Liver (tissue), 9 donors: ENCODE measurements around the gene GMDS. TPM values are rescaled to one million over a fixed set of nuclear protein-coding genes. Genes with fewer than 3 reads are reported as not detected.

Experiments used
- DNase-seq: peaks from one replicate; pipeline ENCODE4 v3.0.0-alpha.2; 2017; ENCODE audit warnings: low spot score
- H3K27ac ChIP-seq, 2 donors: one replicate each; pipeline ENCODE4 v1.7.0; 2013; ENCODE audit warnings: inconsistent platforms in 2 of 2, low read length in 2 of 2, control low read depth in 1 of 2, low read depth in 1 of 2, mild to moderate bottlenecking in 1 of 2
- H3K27me3 ChIP-seq, 4 donors: one replicate each; pipeline versions ENCODE4 v1.6.1 to v1.7.0; 2013; ENCODE audit warnings: low read length in 3 of 4, inconsistent platforms in 1 of 4, mild to moderate bottlenecking in 1 of 4, moderate library complexity in 1 of 4; ENCODE audit not compliant: control insufficient read depth in 4 of 4, insufficient read depth in 4 of 4
- H3K36me3 ChIP-seq, 4 donors: one replicate each; pipeline versions ENCODE4 v1.6.1 to v1.7.0; 2013; ENCODE audit warnings: low read length in 3 of 4, mild to moderate bottlenecking in 3 of 4, low read depth in 1 of 4, moderate library complexity in 1 of 4; ENCODE audit not compliant: control insufficient read depth in 4 of 4, insufficient read depth in 3 of 4
- H3K4me1 ChIP-seq, 4 donors: one replicate each; pipeline versions ENCODE4 v1.6.1 to v1.7.0; 2013; ENCODE audit warnings: low read length in 3 of 4, mild to moderate bottlenecking in 3 of 4, moderate library complexity in 1 of 4; ENCODE audit not compliant: control insufficient read depth in 4 of 4, insufficient read depth in 4 of 4
- H3K4me3 ChIP-seq, 3 donors: one replicate each; pipeline versions ENCODE4 v1.6.1 to v1.7.0; 2013; ENCODE audit warnings: low read length in 3 of 3, control low read depth in 1 of 3, low read depth in 1 of 3, mild to moderate bottlenecking in 1 of 3
- H3K9ac ChIP-seq, 2 donors: one replicate each; pipeline ENCODE4 v1.7.0; 2013; ENCODE audit warnings: low read length in 2 of 2, mild to moderate bottlenecking in 2 of 2, moderate library complexity in 2 of 2, control low read depth in 1 of 2, low read depth in 1 of 2
- H3K9me3 ChIP-seq, 4 donors: one replicate each; pipeline versions ENCODE4 v1.6.1 to v1.7.0; 2013; ENCODE audit warnings: low read length in 3 of 4; ENCODE audit not compliant: control insufficient read depth in 4 of 4
- CTCF ChIP-seq: fragments of 150-350 bp; IDR thresholded peaks from 2 replicates; pipeline ENCODE4 v1.5.1; 2017; ENCODE audit warnings: improper control_type of control experiment, low read depth, low read length; ENCODE audit not compliant: missing input control
- EGR1 ChIP-seq, 2 donors: IDR thresholded peaks; 2 replicates each; pipeline ENCODE4 v1.6.1; 2016 to 2018; ENCODE audit warnings: antibody characterized with exemption in 2 of 2, low read depth in 2 of 2
- RAD21 ChIP-seq, 2 donors: IDR thresholded peaks; 2 replicates each; pipeline ENCODE4 v1.6.1; 2016; ENCODE audit warnings: antibody characterized with exemption in 2 of 2, mild to moderate bottlenecking in 2 of 2
- REST ChIP-seq: IDR thresholded peaks from 2 replicates; pipeline ENCODE4 v1.6.1; 2016; ENCODE audit warnings: antibody characterized with exemption, mild to moderate bottlenecking
- RXRA ChIP-seq, 2 donors: IDR thresholded peaks; 2 replicates each; pipeline ENCODE4 v1.6.1; 2017 to 2018; ENCODE audit warnings: antibody characterized with exemption in 2 of 2, mild to moderate bottlenecking in 1 of 2
- YY1 ChIP-seq: IDR thresholded peaks from 2 replicates; pipeline ENCODE4 v1.6.1; 2016; ENCODE audit warnings: antibody characterized with exemption, mild to moderate bottlenecking
- ZBTB33 ChIP-seq: IDR thresholded peaks from 2 replicates; pipeline ENCODE4 v1.6.1; 2016; ENCODE audit warnings: antibody characterized with exemption
- WGBS: extraction: QIAGEN DNeasy Blood & Tissue Kit; methylation state at CpG from one replicate; pipeline ENCODE4 v1.1.7; 2013; 5-methylcytosine and 5-hydroxymethylcytosine counted together
- polyA plus RNA-seq, 2 donors: library from polyadenylated mRNA; stranded (reverse) in 1 of 2; unstranded in 1 of 2; fragments of 200-250 nt in 1 of 2; fragments of >200 nt in 1 of 2; fragmentation: Nextera tagmentation in 1 of 2; extraction: Ambion mirVana in 1 of 2; gene quantifications; one replicate each; pipeline versions ENCODE4 v1.2.1 to v1.2.3, GENCODE V29; 2013 to 2015
- total RNA-seq, 2 donors: library from RNA; depleted of rRNA; stranded (reverse); fragments of >200 nt; gene quantifications; one replicate each; pipeline ENCODE4 v1.2.3, GENCODE V29; 2014
- donor health status: healthy.
- donor health status: healthy.
- donor health status: healthy.
- donor health status: healthy.
- donor health status: healthy.

The GMDS gene
- total and polyA plus RNA-seq, 4 donors, result 3.5 to 15.6 (median 13.0) TPM

- Histone ChIP-seq H3K27ac (no peak overlapping the region), H3K36me3 (peaks cover 0 to 2% (median 0%) of the 10 kb centered on the region in 4 donors)
- no peak for DNase-seq
Measured at GRCh38 chr6:1622220-1622850, 623.1 kb downstream of the GMDS start.

More at GRCh38 chr6:1622220-1622850, 623.1 kb downstream of the GMDS start:
- no peak overlapping the region for H3K4me3 ChIP-seq
- peaks cover 0 to 19% (median 11%) of the 10 kb centered on the region in 4 donors for H3K27me3 ChIP-seq
- WGBS, result 95% methylated on average over 15 of the region's 15 CpGs
- peaks cover 5 to 28% (median 12%) of the 10 kb centered on the region in 4 donors for H3K4me1 ChIP-seq
- no peak overlapping the region for H3K9ac ChIP-seq
- no peak for TF ChIP-seq RAD21 (IDR thresholded peaks at IDR 0.05)
- TF ChIP-seq RXRA (IDR thresholded peaks at IDR 0.05), result no peak
- TF ChIP-seq EGR1 (IDR thresholded peaks at IDR 0.05; ENCODE audit: low read depth in 2 of 2), result no peak
- no peak for TF ChIP-seq CTCF
- TF ChIP-seq YY1, result no peak
- no peak for TF ChIP-seq ZBTB33
- TF ChIP-seq REST, result no peak
- H3K9me3 ChIP-seq, result no peaks in the 10 kb centered on the region
